HCT116 (cell line): ENCODE results near the gene XPOT. TPM values are rescaled to one million over a fixed set of nuclear protein-coding genes. Genes with fewer than 3 reads are reported as not detected.

Source experiments
- ATAC-seq: fragments of 200-7000 bp; cut with Tn5 transposase; 2 replicates; pipeline ENCODE4 v1.9.1; 2020; ENCODE audit warnings: mild to moderate bottlenecking, moderate library complexity
- BruUV-seq: library from RNA; stranded (reverse); fragments of 400-500 nt; replicated peaks from 2 replicates; lab custom pipeline; 2021; lab: Mats Ljungman, UMichigan
- CTCF ChIA-PET: fragments of 300-600 bp; sonication (Branson Sonifier 250); formaldehyde crosslinking; loops from one replicate; lab custom pipeline; 2021; ENCODE audit warnings: antibody characterized with exemption; lab: Charles Lee
- POLR2A ChIA-PET: fragments of 300-600, 350-600 bp; sonication (Branson Sonifier 250); formaldehyde crosslinking; loops from one replicate; lab custom pipeline; 2021; ENCODE audit warnings: antibody characterized with exemption; lab: Charles Lee
- RAD21 ChIA-PET, 2 experiments: fragments of 300-600 bp; sonication (Branson Sonifier 250); formaldehyde crosslinking; loops; one replicate each; lab custom pipeline; 2023; ENCODE audit warnings: low total read pairs in 2 of 2; ENCODE audit not compliant: uncharacterized antibody in 2 of 2, unreplicated experiment in 2 of 2, low non-redundant PET in 1 of 2; lab: Charles Lee
- DNase-seq: peaks from one replicate; pipeline ENCODE4 v3.0.0-alpha.2; 2010; ENCODE audit warnings: low read depth, low spot score
- H2AFZ ChIP-seq: fragments of 200-600 bp; shearing (Covaris generic), sonication (generic); 2 replicates; pipeline ENCODE4 v1.6.1; 2017; ENCODE audit warnings: low read depth, mixed run types, mixed read lengths, antibody characterized with exemption, low read length; ENCODE audit not compliant: poor library complexity, severe bottlenecking
- H3K27ac ChIP-seq: 2 replicates; pipeline ENCODE4 v1.5.1; 2012; ENCODE audit warnings: low read depth, low read length
- H3K27me3 ChIP-seq: fragments of 200-600 bp; sonication (generic); 2 replicates; pipeline ENCODE4 v1.6.1; 2016; ENCODE audit warnings: mixed run types, low read length, mixed read lengths; ENCODE audit not compliant: insufficient read depth
- H3K36me3 ChIP-seq, 2 experiments: fragments of 200-500 bp in 1 of 2; fragments of 200-600 bp in 1 of 2; sonication (Bioruptor generic) in 1 of 2; sonication (generic) in 1 of 2; 2 replicates each; pipeline versions ENCODE4 v1.5.1 to v1.6.1; 2014 to 2016; ENCODE audit warnings: low read length in 2 of 2, inconsistent platforms in 1 of 2, mixed read lengths in 1 of 2, mixed run types in 1 of 2; ENCODE audit not compliant: insufficient read depth in 2 of 2, control insufficient read depth in 1 of 2
- H3K4me1 ChIP-seq, 2 experiments: fragments of 200-600 bp in 1 of 2; sonication (generic) in 1 of 2; 2 replicates each; pipeline versions ENCODE4 v1.5.1 to v1.6.1; 2012 to 2017; ENCODE audit warnings: low read length in 2 of 2, inconsistent platforms in 1 of 2, mild to moderate bottlenecking in 1 of 2, mixed read lengths in 1 of 2, mixed run types in 1 of 2, moderate library complexity in 1 of 2; ENCODE audit not compliant: insufficient read depth in 2 of 2, control insufficient read depth in 1 of 2
- H3K4me2 ChIP-seq: fragments of 200-600 bp; sonication (generic); 2 replicates; pipeline ENCODE4 v1.6.1; 2017; ENCODE audit warnings: mixed run types, low read length, mixed read lengths
- H3K4me3 ChIP-seq, 2 experiments: fragments of 200-600 bp in 1 of 2; sonication (generic) in 1 of 2; replicated peaks in 1 of 2; 2 replicates each; pipeline ENCODE4 v1.5.1; 2011 to 2016; ENCODE audit warnings: low read length in 2 of 2, control low read depth in 1 of 2, low read depth in 1 of 2, mild to moderate bottlenecking in 1 of 2, mixed read lengths in 1 of 2, mixed run types in 1 of 2
- H3K79me2 ChIP-seq: fragments of 200-600 bp; sonication (generic); 2 replicates; pipeline ENCODE4 v1.6.1; 2017; ENCODE audit warnings: mild to moderate bottlenecking, mixed run types, low read length, moderate library complexity, mixed read lengths; ENCODE audit not compliant: insufficient read depth
- H3K9ac ChIP-seq: fragments of 200-600 bp; sonication (generic); 2 replicates; pipeline ENCODE4 v1.6.1; 2016; ENCODE audit warnings: low read length, mixed read lengths
- H3K9me2 ChIP-seq: fragments of 200-600 bp; sonication (generic), shearing (Covaris generic); 2 replicates; pipeline ENCODE4 v1.6.1; 2017; ENCODE audit warnings: mixed run types, mild to moderate bottlenecking, moderate library complexity; ENCODE audit not compliant: insufficient read depth
- H3K9me3 ChIP-seq, 2 experiments: fragments of 200-500 bp in 1 of 2; fragments of 200-600 bp in 1 of 2; sonication (Bioruptor generic) in 1 of 2; sonication (generic) in 1 of 2; 2 replicates each; pipeline ENCODE4 v1.6.1; 2014 to 2017; ENCODE audit warnings: low read length in 2 of 2, mixed read lengths in 2 of 2, inconsistent platforms in 1 of 2, low read depth in 1 of 2, mild to moderate bottlenecking in 1 of 2, mixed run types in 1 of 2, moderate library complexity in 1 of 2; ENCODE audit not compliant: control insufficient read depth in 1 of 2, insufficient read depth in 1 of 2
- H4K20me1 ChIP-seq: fragments of 200-600 bp; sonication (generic), shearing (Covaris generic); 2 replicates; pipeline ENCODE4 v1.6.1; 2017; ENCODE audit warnings: mixed run types, mild to moderate bottlenecking, moderate library complexity; ENCODE audit not compliant: insufficient read depth
- CBX3 ChIP-seq: IDR thresholded peaks from 2 replicates; pipeline ENCODE4 v1.6.1; 2012; ENCODE audit warnings: low read depth
- FOSL1 ChIP-seq: IDR thresholded peaks from 2 replicates; pipeline ENCODE4 v1.6.1; 2012; ENCODE audit warnings: low read depth
- JUND ChIP-seq: IDR thresholded peaks from 2 replicates; pipeline ENCODE4 v1.6.1; 2012
- SIN3A ChIP-seq: IDR thresholded peaks from 2 replicates; pipeline ENCODE4 v1.6.1; 2012; ENCODE audit warnings: low read depth
- SP1 ChIP-seq: IDR thresholded peaks from 2 replicates; pipeline ENCODE4 v1.6.1; 2012; ENCODE audit warnings: low read depth
- ZFX ChIP-seq: fragments of 450-650 bp; IDR thresholded peaks from 2 replicates; pipeline ENCODE4 v1.6.1; 2017
- ZNF274 ChIP-seq: fragments of 200-500 bp; sonication (Bioruptor generic); IDR thresholded peaks from 2 replicates; pipeline ENCODE4 v1.6.1; 2014; ENCODE audit warnings: mild to moderate bottlenecking, low read depth, low read length, inconsistent platforms
- intact Hi-C: fragments of 100-400 bp; cut with micrococcal nuclease; formaldehyde crosslinking; loops from 2 replicates; pipeline ENCODE4 v1.10.0; 2022
- total RNA-seq: library from RNA; stranded (reverse); gene quantifications from one replicate; pipeline ENCODE4 v1.2.1, GENCODE V29; 2021; ENCODE audit not compliant: unreplicated experiment
- TF ChIP-seq, protein P1 (sequence below): IDR thresholded peaks from 2 replicates; pipeline ENCODE4 v1.6.1; 2011; ENCODE audit warnings: mild to moderate bottlenecking, low read length, moderate library complexity; ENCODE audit not compliant: insufficient replicate concordance; ENCODE audit errors: extremely low read depth
- TF ChIP-seq, protein P2 (sequence below): IDR thresholded peaks from 2 replicates; pipeline ENCODE4 v1.6.1; 2012; ENCODE audit warnings: low read depth
- TF ChIP-seq, protein P3 (sequence below): IDR thresholded peaks from 2 replicates; pipeline ENCODE4 v1.6.1; 2012

XPOT gene
- total RNA-seq, 1 experiment from 2014 or later = 120 TPM

DNA sequence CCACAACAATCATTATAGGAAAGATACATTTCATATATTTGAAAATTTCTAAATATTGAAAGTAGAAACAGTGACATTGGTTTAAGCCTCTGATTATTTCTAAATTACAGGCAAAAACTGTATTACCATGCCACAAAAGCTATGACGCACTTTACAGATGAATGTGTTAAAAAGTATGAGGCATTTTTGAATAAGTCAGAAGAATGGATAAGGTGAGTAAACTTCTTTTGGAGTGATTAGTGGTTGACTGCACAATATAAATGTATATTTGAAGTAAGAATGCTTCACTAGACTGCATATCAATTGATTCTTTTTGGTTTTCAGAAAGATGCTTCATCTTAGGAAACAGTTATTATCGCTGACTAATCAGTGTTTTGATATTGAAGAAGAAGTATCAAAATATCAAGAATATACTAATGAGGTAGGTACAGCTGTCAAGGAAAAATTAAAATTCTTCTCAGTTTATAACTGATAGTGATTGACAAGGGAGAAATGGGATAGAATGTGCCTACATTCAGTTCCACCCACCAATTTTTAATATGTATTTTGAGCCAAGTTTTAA lies 92.7 kb downstream of the XPOT start:
- ChIA-PET POLR2A (no interaction called here), RAD21 (no interaction called here), CTCF (no interaction called here)
- Histone ChIP-seq H4K20me1 (no peaks in the 10 kb centered on the region; the same call in 1 of the 2 replicates), H3K36me3 (peaks cover 40 to 43% of the 10 kb centered on the region in 2 experiments), H2AFZ (no peak overlapping the region), H3K27ac (no peak overlapping the region), H3K9me3 (no peaks in the 10 kb centered on the region), H3K9me2 (no peaks in the 10 kb centered on the region), H3K4me3 (no peak overlapping the region), H3K79me2 (no peaks in the 10 kb centered on the region), H3K4me1 (no peaks in the 10 kb centered on the region), H3K9ac (no peak overlapping the region), H3K27me3 (no peaks in the 10 kb centered on the region), H3K4me2 (no peak overlapping the region)
- no TSS peak for BruUV-seq
- ATAC-seq = no peak
- TF ChIP-seq, protein P1, sequence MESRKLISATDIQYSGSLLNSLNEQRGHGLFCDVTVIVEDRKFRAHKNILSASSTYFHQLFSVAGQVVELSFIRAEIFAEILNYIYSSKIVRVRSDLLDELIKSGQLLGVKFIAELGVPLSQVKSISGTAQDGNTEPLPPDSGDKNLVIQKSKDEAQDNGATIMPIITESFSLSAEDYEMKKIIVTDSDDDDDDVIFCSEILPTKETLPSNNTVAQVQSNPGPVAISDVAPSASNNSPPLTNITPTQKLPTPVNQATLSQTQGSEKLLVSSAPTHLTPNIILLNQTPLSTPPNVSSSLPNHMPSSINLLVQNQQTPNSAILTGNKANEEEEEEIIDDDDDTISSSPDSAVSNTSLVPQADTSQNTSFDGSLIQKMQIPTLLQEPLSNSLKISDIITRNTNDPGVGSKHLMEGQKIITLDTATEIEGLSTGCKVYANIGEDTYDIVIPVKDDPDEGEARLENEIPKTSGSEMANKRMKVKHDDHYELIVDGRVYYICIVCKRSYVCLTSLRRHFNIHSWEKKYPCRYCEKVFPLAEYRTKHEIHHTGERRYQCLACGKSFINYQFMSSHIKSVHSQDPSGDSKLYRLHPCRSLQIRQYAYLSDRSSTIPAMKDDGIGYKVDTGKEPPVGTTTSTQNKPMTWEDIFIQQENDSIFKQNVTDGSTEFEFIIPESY = no peak
- TF ChIP-seq FOSL1 (no peak), ZNF274 (no peak)
- intact Hi-C loops = no loop called here
- no peak for DNase-seq

DNA sequence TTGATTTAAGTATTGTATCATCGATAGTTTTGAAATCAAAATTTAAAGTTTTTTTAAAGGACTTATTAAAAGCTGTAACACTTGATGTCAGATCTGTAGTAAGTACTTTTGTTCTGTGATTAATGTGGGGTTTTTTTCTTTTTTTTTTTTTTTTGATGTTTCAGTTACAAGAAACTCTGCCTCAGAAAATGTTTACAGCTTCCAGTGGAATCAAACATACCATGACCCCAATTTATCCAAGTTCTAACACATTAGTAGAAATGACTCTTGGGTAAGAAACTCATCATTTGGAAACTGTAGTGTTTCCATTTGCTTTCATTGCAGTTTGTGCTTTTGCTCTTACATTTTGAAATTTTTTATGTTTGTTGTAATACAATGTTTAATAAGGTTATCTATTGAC lies 93.3 kb downstream of the XPOT start:
- intact Hi-C loops = no loop called here
- TF ChIP-seq CBX3 (no peak), SIN3A (no peak), SP1 (no peak), ZFX (no peak), JUND (no peak)
- TF ChIP-seq, protein P2, sequence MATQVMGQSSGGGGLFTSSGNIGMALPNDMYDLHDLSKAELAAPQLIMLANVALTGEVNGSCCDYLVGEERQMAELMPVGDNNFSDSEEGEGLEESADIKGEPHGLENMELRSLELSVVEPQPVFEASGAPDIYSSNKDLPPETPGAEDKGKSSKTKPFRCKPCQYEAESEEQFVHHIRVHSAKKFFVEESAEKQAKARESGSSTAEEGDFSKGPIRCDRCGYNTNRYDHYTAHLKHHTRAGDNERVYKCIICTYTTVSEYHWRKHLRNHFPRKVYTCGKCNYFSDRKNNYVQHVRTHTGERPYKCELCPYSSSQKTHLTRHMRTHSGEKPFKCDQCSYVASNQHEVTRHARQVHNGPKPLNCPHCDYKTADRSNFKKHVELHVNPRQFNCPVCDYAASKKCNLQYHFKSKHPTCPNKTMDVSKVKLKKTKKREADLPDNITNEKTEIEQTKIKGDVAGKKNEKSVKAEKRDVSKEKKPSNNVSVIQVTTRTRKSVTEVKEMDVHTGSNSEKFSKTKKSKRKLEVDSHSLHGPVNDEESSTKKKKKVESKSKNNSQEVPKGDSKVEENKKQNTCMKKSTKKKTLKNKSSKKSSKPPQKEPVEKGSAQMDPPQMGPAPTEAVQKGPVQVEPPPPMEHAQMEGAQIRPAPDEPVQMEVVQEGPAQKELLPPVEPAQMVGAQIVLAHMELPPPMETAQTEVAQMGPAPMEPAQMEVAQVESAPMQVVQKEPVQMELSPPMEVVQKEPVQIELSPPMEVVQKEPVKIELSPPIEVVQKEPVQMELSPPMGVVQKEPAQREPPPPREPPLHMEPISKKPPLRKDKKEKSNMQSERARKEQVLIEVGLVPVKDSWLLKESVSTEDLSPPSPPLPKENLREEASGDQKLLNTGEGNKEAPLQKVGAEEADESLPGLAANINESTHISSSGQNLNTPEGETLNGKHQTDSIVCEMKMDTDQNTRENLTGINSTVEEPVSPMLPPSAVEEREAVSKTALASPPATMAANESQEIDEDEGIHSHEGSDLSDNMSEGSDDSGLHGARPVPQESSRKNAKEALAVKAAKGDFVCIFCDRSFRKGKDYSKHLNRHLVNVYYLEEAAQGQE = no peak
- TF ChIP-seq, protein P3, sequence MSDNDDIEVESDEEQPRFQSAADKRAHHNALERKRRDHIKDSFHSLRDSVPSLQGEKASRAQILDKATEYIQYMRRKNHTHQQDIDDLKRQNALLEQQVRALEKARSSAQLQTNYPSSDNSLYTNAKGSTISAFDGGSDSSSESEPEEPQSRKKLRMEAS = no peak
- TF ChIP-seq, all 23 proteins: peak for 0
- ATAC-seq (no peak), DNase-seq (no peak)
- Histone ChIP-seq H3K4me1 (no peaks in the 10 kb centered on the region), H3K27me3 (no peaks in the 10 kb centered on the region), H3K79me2 (no peaks in the 10 kb centered on the region), H3K4me3 (no peak overlapping the region), H3K27ac (no peak overlapping the region), H3K36me3 (peaks cover 40 to 41% of the 10 kb centered on the region in 2 experiments), H3K9me2 (no peaks in the 10 kb centered on the region), H3K9ac (no peak overlapping the region), H4K20me1 (no peaks in the 10 kb centered on the region; the same call in 1 of the 2 replicates), H2AFZ (no peak overlapping the region), H3K9me3 (no peaks in the 10 kb centered on the region), H3K4me2 (no peak overlapping the region)
- no TSS peak for BruUV-seq
- CTCF ChIA-PET = no interaction called here
- POLR2A ChIA-PET = interaction anchor here (0.6 kb wide), 1 partner anchor 63 kb away, joined by 3 read pairs; no protein-coding TSS in a partner anchor
- RAD21 ChIA-PET = no interaction called here
